Measurements from ENCODE around the gene PCDH7. TPM values are rescaled to one million over a fixed set of nuclear protein-coding genes. Genes with fewer than 3 reads are reported as not detected.
A peak's percentile ranks its signal among the peaks of the same experiment; 100 is the strongest.

The PCDH7 gene
- total RNA-seq, 4 donors from 2014 or later, result 0.69 to 4.5 (median 2.2) TPM

DNA sequence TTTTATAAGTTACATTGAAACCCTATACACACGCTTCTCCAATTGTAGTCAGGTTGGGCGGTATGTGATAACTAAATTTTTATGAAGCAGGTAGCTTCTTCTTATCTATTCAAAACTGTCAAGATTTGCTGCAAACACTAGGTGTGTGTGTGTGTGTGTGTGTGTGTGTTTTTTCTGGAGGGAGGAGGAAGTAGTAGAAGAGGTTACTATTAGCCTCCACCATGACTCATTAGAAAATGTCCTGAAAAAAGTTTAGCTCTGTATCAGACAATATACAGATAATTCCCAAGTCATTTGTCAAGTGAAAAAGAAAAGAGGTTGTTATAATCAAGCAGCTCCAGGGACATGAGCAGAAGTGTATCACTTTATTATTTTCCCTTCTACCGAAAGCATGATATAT is 33.9 kb downstream of the PCDH7 start:
- DNase-seq (ENCODE audit: low spot score) (no peak), ATAC-seq (ENCODE audit: low FRiP score) (no peak)
- TF ChIP-seq, protein P1, sequence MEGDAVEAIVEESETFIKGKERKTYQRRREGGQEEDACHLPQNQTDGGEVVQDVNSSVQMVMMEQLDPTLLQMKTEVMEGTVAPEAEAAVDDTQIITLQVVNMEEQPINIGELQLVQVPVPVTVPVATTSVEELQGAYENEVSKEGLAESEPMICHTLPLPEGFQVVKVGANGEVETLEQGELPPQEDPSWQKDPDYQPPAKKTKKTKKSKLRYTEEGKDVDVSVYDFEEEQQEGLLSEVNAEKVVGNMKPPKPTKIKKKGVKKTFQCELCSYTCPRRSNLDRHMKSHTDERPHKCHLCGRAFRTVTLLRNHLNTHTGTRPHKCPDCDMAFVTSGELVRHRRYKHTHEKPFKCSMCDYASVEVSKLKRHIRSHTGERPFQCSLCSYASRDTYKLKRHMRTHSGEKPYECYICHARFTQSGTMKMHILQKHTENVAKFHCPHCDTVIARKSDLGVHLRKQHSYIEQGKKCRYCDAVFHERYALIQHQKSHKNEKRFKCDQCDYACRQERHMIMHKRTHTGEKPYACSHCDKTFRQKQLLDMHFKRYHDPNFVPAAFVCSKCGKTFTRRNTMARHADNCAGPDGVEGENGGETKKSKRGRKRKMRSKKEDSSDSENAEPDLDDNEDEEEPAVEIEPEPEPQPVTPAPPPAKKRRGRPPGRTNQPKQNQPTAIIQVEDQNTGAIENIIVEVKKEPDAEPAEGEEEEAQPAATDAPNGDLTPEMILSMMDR (IDR thresholded peaks at IDR 0.05), result no peak

DNA sequence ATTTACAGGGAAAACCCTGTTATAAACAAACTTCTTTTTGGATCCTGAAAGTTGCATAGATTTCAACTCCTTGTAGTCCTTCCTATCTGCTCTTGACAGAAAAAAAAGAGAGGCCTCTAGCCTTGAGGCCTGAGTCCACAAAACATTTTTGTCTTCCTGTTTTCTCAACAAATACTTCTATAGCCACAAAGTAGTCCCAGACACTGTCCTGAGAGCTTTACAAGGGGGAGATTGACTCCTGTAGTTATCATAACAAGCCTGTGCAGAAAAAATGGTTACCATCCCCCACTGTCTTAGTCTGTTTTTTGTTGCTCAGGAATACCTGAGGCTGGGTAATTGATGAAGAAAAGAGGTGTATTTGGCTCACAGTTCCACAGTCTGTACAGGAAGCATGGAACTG is 35.2 kb downstream of the PCDH7 start:
- ATAC-seq (ENCODE audit: low FRiP score), result no peak
- TF ChIP-seq, protein P1 (IDR thresholded peaks at IDR 0.05), result no peak
- DNase-seq (ENCODE audit: low spot score), result no peak

DNA sequence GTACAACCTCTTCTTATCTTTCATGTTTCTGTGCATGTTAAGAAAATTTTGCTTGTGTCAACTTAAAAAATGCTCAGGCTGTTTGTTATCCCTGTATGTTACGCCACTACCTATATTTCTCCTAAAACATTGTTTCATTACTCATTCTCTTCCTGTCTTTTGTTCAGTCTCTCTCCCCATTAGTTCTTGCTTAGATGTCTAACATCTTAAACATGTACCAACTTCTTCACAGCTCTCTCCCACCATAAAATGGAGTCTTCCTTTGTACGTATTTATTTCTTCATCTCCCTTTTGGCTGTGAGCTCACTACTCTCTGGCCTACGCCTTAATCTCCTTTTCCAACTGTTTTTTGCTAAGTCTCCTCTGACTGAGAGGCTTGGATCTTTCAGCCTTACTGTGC is 36.4 kb downstream of the PCDH7 start:
- ATAC-seq (ENCODE audit: low FRiP score) (no peak), DNase-seq (ENCODE audit: low spot score) (no peak)

DNA sequence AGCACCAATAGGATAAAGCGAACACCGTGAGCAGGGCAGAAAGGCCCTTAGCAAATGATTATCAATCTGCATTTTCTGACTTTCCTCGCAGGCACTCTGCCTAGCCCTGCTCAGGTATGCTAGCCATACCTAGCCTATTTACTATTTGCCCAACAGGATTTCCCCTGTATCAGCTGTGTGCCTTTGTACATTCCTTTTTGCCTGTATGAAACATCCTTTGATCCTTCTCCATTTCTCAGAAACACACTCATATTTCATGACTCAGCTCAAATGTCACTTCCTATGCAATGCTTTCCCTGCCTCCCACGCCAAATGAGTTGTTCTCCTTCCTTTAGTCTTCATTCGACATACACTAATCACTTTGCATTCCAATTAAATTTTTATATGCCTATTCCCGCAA is 37.2 kb downstream of the PCDH7 start:
- TF ChIP-seq, protein P1 (IDR thresholded peaks at IDR 0.05), result no peak
- peak; percentile 76 for ATAC-seq (ENCODE audit: low FRiP score)
- no peak for DNase-seq (ENCODE audit: low spot score)

More for the DNA sequence above, 36.4 kb downstream of the PCDH7 start:
- TF ChIP-seq, protein P1 (IDR thresholded peaks at IDR 0.05), result no peak

DNA sequence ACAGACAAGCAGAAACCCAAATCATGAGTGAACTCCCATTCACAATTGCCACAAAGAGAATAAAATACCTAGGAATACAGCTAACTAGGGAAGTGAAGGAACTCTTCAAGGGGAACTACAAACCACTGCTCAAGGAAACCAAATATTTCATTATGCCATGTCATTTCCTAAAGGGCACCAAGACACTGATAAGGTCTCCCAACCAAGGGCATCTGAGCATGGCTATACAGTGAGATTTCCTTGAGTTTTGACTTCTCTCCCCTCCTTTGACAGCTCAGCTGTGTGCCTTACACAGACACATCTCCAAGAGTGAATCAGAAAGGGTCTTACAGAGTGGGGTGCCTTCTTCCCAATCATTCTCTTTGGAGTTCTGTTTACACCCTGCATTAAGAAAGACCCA is 40.4 kb downstream of the PCDH7 start:
- no peak for DNase-seq (ENCODE audit: low spot score)
- TF ChIP-seq, protein P1 (IDR thresholded peaks at IDR 0.05), result no peak
- ATAC-seq (ENCODE audit: low FRiP score), result no peak

DNA sequence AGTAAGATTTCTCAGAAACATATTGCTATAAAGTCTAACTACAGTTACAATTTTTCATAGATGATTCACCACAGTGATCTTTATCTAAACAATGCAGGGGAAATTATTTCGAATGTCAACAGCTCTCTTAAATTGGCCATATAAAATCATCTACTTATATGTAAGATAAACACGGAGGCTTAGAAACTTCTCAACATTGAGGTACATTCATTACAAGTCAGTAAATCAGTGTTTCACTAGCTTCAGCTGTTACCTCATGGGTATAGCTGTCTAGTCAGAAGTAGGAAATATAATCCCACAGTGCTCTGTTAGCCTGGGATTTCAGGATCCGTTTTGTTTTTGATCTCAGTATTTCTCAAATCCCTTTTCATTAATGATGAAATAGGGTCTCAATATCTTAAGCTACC is 43.2 kb downstream of the PCDH7 start:
- no peak for DNase-seq (ENCODE audit: low spot score)
- ATAC-seq (ENCODE audit: low FRiP score), result no peak
- TF ChIP-seq, protein P1 (IDR thresholded peaks at IDR 0.05), result no peak

DNA sequence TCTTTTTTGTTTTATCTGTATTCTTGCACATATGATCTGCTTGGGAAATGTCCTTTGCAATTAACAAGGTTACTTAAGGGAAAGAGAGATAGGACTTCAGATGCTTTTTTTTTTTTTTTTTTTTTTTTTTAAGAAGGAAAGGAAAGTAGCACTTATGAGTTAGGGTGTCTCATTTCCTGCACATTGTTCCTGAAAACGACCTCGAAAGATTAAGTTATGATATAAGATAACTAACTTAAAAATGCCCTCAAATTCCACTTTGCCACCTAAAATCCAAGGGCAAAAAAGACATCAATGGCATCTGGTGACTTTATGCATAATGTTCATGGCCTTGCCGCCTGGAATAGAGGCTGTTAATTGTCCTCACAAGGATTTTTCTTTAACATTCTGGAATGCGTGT is 44.9 kb downstream of the PCDH7 start:
- TF ChIP-seq, protein P1 (IDR thresholded peaks at IDR 0.05), result no peak
- ATAC-seq (ENCODE audit: low FRiP score), result no peak
- no peak for DNase-seq (ENCODE audit: low spot score)

All from omental fat pad (tissue), 4 donors.